ENCODE measurements around the gene TMEM259. TPM values are rescaled to one million over a fixed set of nuclear protein-coding genes. Genes with fewer than 3 reads are reported as not detected.

Gene TMEM259
- total RNA-seq, 1 donor from 2014 or later, result 199 TPM

- Mint-ChIP-seq H3K27me3 (peaks cover 10% of the 10 kb centered on the region), H3K9me3 (ENCODE audit: low read depth) (no peaks in the 10 kb centered on the region), H3K36me3 (ENCODE audit: insufficient read depth) (peaks cover 7% of the 10 kb centered on the region), H3K4me3 (ENCODE audit: low read depth) (no peak overlapping the region), H3K27ac (no peak overlapping the region), H3K4me1 (ENCODE audit: low read depth) (no peaks in the 10 kb centered on the region)
- DNase-seq (ENCODE audit: low spot score, unreplicated experiment), result no peak
- TF ChIP-seq CTCF (IDR thresholded peaks at IDR 0.05; ENCODE audit: unreplicated experiment), result no peak
These were observed 28.3 kb downstream of the TMEM259 start for GRCh38 chr19:992670-993055.

- Mint-ChIP-seq H3K4me3 (ENCODE audit: low read depth) (no peak overlapping the region), H3K27me3 (peaks cover 8% of the 10 kb centered on the region), H3K4me1 (ENCODE audit: low read depth) (no peaks in the 10 kb centered on the region), H3K27ac (no peak overlapping the region), H3K9me3 (ENCODE audit: low read depth) (no peaks in the 10 kb centered on the region), H3K36me3 (ENCODE audit: insufficient read depth) (peaks cover 7% of the 10 kb centered on the region)
- DNase-seq (ENCODE audit: low spot score, unreplicated experiment), result no peak
- no peak for TF ChIP-seq CTCF (IDR thresholded peaks at IDR 0.05; ENCODE audit: unreplicated experiment)
These were observed 28.8 kb downstream of the TMEM259 start for GRCh38 chr19:991932-992669.

GRCh38 chr19:991174-991931, 29.6 kb downstream of the TMEM259 start:
- peaks cover under 1% of the 10 kb centered on the region for H3K27me3 Mint-ChIP-seq
- H3K36me3 Mint-ChIP-seq (ENCODE audit: insufficient read depth), result peaks cover 9% of the 10 kb centered on the region
- no peak overlapping the region for H3K4me3 Mint-ChIP-seq (ENCODE audit: low read depth)
- no peaks in the 10 kb centered on the region for H3K9me3 Mint-ChIP-seq (ENCODE audit: low read depth)
- no peak overlapping the region for H3K27ac Mint-ChIP-seq
- no peak for DNase-seq (ENCODE audit: low spot score, unreplicated experiment)
- no peak for TF ChIP-seq CTCF (IDR thresholded peaks at IDR 0.05; ENCODE audit: unreplicated experiment)
- H3K4me1 Mint-ChIP-seq (ENCODE audit: low read depth), result no peaks in the 10 kb centered on the region

GRCh38 chr19:990746-991145, 30.2 kb downstream of the TMEM259 start:
- Mint-ChIP-seq H3K27ac (no peak overlapping the region), H3K4me3 (ENCODE audit: low read depth) (no peak overlapping the region), H3K4me1 (ENCODE audit: low read depth) (no peaks in the 10 kb centered on the region), H3K27me3 (no peaks in the 10 kb centered on the region), H3K36me3 (ENCODE audit: insufficient read depth) (peaks cover 9% of the 10 kb centered on the region), H3K9me3 (ENCODE audit: low read depth) (no peaks in the 10 kb centered on the region)
- DNase-seq (ENCODE audit: low spot score, unreplicated experiment), result no peak
- TF ChIP-seq CTCF (IDR thresholded peaks at IDR 0.05; ENCODE audit: unreplicated experiment), result no peak

- no peak for TF ChIP-seq CTCF (IDR thresholded peaks at IDR 0.05; ENCODE audit: unreplicated experiment)
- H3K27me3 Mint-ChIP-seq, result no peaks in the 10 kb centered on the region
- no peaks in the 10 kb centered on the region for H3K9me3 Mint-ChIP-seq (ENCODE audit: low read depth)
- no peak overlapping the region for H3K4me3 Mint-ChIP-seq (ENCODE audit: low read depth)
- DNase-seq (ENCODE audit: low spot score, unreplicated experiment), result no peak
- H3K4me1 Mint-ChIP-seq (ENCODE audit: low read depth), result no peaks in the 10 kb centered on the region
- H3K36me3 Mint-ChIP-seq (ENCODE audit: insufficient read depth), result peaks cover 9% of the 10 kb centered on the region
- H3K27ac Mint-ChIP-seq, result no peak overlapping the region
These were observed 30.8 kb downstream of the TMEM259 start for GRCh38 chr19:990119-990571.

All from progenitor cell of endocrine pancreas (in vitro differentiated cells).